Measurements from ENCODE around the gene SLC35D1.

SLC35D1 gene

GRCh38 chr1:67052741-67053534 lies 1.0 kb downstream of the SLC35D1 start:
- peak; percentile 44 for DNase-seq (ENCODE audit: low read depth)
- no peak for TF ChIP-seq CTCF (conservative IDR thresholded peaks at IDR 0.05; ENCODE audit: control insufficient read depth, insufficient read depth, low read depth, low read length)
- peak overlapping the region; percentile 84 for H3K4me3 ChIP-seq (ENCODE audit: control insufficient read depth, low read depth, low read length)

- no peak overlapping the region for H3K4me3 ChIP-seq (ENCODE audit: control insufficient read depth, low read depth, low read length)
- no peak for TF ChIP-seq CTCF (conservative IDR thresholded peaks at IDR 0.05; ENCODE audit: control insufficient read depth, insufficient read depth, low read depth, low read length)
- no peak for DNase-seq (ENCODE audit: low read depth)
Measured at GRCh38 chr1:67051196-67051595, 2.8 kb downstream of the SLC35D1 start.

GRCh38 chr1:67044631-67045270 lies 9.2 kb downstream of the SLC35D1 start:
- no peak for TF ChIP-seq CTCF (conservative IDR thresholded peaks at IDR 0.05; ENCODE audit: control insufficient read depth, insufficient read depth, low read depth, low read length)
- H3K4me3 ChIP-seq (ENCODE audit: control insufficient read depth, low read depth, low read length): no peak overlapping the region
- DNase-seq (ENCODE audit: low read depth): no peak

- DNase-seq (ENCODE audit: low read depth): no peak
- H3K4me3 ChIP-seq (ENCODE audit: control insufficient read depth, low read depth, low read length): no peak overlapping the region
- no peak for TF ChIP-seq CTCF (conservative IDR thresholded peaks at IDR 0.05; ENCODE audit: control insufficient read depth, insufficient read depth, low read depth, low read length)
Measured at GRCh38 chr1:67043366-67043765, 10.6 kb downstream of the SLC35D1 start.

- TF ChIP-seq CTCF (conservative IDR thresholded peaks at IDR 0.05; ENCODE audit: control insufficient read depth, insufficient read depth, low read depth, low read length): no peak
- peak; percentile 55 for DNase-seq (ENCODE audit: low read depth)
Measured at GRCh38 chr1:67041841-67042503, 12.0 kb downstream of the SLC35D1 start.

GRCh38 chr1:67040405-67040804 lies 13.5 kb downstream of the SLC35D1 start:
- TF ChIP-seq CTCF (conservative IDR thresholded peaks at IDR 0.05; ENCODE audit: control insufficient read depth, insufficient read depth, low read depth, low read length): no peak
- no peak for DNase-seq (ENCODE audit: low read depth)
- H3K4me3 ChIP-seq (ENCODE audit: control insufficient read depth, low read depth, low read length): no peak overlapping the region

More at GRCh38 chr1:67041841-67042503, 12.0 kb downstream of the SLC35D1 start:
- H3K4me3 ChIP-seq (ENCODE audit: control insufficient read depth, low read depth, low read length): no peak overlapping the region
